ENCODE measurements around the gene RHEBL1. TPM values are rescaled to one million over a fixed set of nuclear protein-coding genes. Genes with fewer than 3 reads are reported as not detected.

The RHEBL1 gene
- total RNA-seq, 2 donors from 2014 or later: 12.7 to 19.7 TPM

GRCh38 chr12:49049566-49050224, 20.1 kb downstream of the RHEBL1 start:
- Mint-ChIP-seq H3K36me3 (peaks cover 25 to 29% of the 10 kb centered on the region in 2 donors), H3K27ac (no peak overlapping the region), H3K9me3 (no peaks in the 10 kb centered on the region)
- DNase-seq (ENCODE audit: low spot score in 2 of 2) (no peak), ATAC-seq (no peak)

- no peaks in the 10 kb centered on the region for H3K9me3 Mint-ChIP-seq
- no peak for ATAC-seq
- peaks cover 29 to 31% of the 10 kb centered on the region in 2 donors for H3K36me3 Mint-ChIP-seq
- no peak overlapping the region for H3K27ac Mint-ChIP-seq
- DNase-seq (ENCODE audit: low spot score in 2 of 2): no peak
These were observed 20.8 kb downstream of the RHEBL1 start for GRCh38 chr12:49048953-49049352.

- Mint-ChIP-seq H3K27ac (no peak overlapping the region), H3K36me3 (peaks cover 19 to 26% of the 10 kb centered on the region in 2 donors), H3K9me3 (no peaks in the 10 kb centered on the region)
- DNase-seq (ENCODE audit: low spot score in 2 of 2): no peak
- no peak for ATAC-seq
These were observed 23.5 kb downstream of the RHEBL1 start for GRCh38 chr12:49046129-49046895.

- ATAC-seq (no peak), DNase-seq (ENCODE audit: low spot score in 2 of 2) (no peak)
- no peaks in the 10 kb centered on the region for H3K9me3 Mint-ChIP-seq
- H3K36me3 Mint-ChIP-seq: peaks cover 12 to 26% of the 10 kb centered on the region in 2 donors
- H3K27ac Mint-ChIP-seq: peak overlapping the region; percentile 22 to 50
These were observed 25.1 kb downstream of the RHEBL1 start for GRCh38 chr12:49044660-49045059.

- H3K27ac Mint-ChIP-seq: peak overlapping the region in 1 of 2 donors; percentile 22
These were observed 25.9 kb downstream of the RHEBL1 start for GRCh38 chr12:49043856-49044258.

GRCh38 chr12:49043241-49043640, 26.5 kb downstream of the RHEBL1 start:
- no peak for ATAC-seq
- Mint-ChIP-seq H3K27ac (peak overlapping the region in 1 of 2 donors; percentile 22), H3K9me3 (no peaks in the 10 kb centered on the region), H3K36me3 (peaks cover 11 to 16% of the 10 kb centered on the region in 2 donors)
- DNase-seq (ENCODE audit: low spot score in 2 of 2): no peak

More at GRCh38 chr12:49043856-49044258, 25.9 kb downstream of the RHEBL1 start:
- DNase-seq (ENCODE audit: low spot score in 2 of 2): peak in 1 of 2 donors; percentile 90
- Mint-ChIP-seq H3K9me3 (no peaks in the 10 kb centered on the region), H3K36me3 (peaks cover 12 to 22% of the 10 kb centered on the region in 2 donors)
- peak; percentile 58 to 85 for ATAC-seq

- peaks cover 6 to 12% of the 10 kb centered on the region in 2 donors for H3K36me3 Mint-ChIP-seq
- no peak overlapping the region for H3K27ac Mint-ChIP-seq
- no peak for DNase-seq (ENCODE audit: low spot score in 2 of 2)
- ATAC-seq: no peak
- no peaks in the 10 kb centered on the region for H3K9me3 Mint-ChIP-seq
These were observed 27.8 kb downstream of the RHEBL1 start for GRCh38 chr12:49041881-49042484.

- no peak for ATAC-seq
- H3K9me3 Mint-ChIP-seq: no peaks in the 10 kb centered on the region
- H3K36me3 Mint-ChIP-seq: peaks cover 6 to 12% of the 10 kb centered on the region in 2 donors
- DNase-seq (ENCODE audit: low spot score in 2 of 2): no peak
- peak overlapping the region in 1 of 2 donors; percentile 44 for H3K27ac Mint-ChIP-seq
These were observed 28.5 kb downstream of the RHEBL1 start for GRCh38 chr12:49041036-49041880.

- Mint-ChIP-seq H3K27ac (peak overlapping the region in 1 of 2 donors; percentile 37), H3K9me3 (no peaks in the 10 kb centered on the region), H3K36me3 (peaks cover 6 to 12% of the 10 kb centered on the region in 2 donors)
- ATAC-seq (no peak), DNase-seq (ENCODE audit: low spot score in 2 of 2) (no peak)
These were observed 29.4 kb downstream of the RHEBL1 start for GRCh38 chr12:49040364-49040855.

GRCh38 chr12:49039421-49040363, 30.1 kb downstream of the RHEBL1 start:
- ATAC-seq: no peak
- H3K9me3 Mint-ChIP-seq: no peaks in the 10 kb centered on the region
- DNase-seq (ENCODE audit: low spot score in 2 of 2): no peak
- peak overlapping the region in 1 of 2 donors; percentile 37 for H3K27ac Mint-ChIP-seq
- peaks cover 4 to 10% of the 10 kb centered on the region in 2 donors for H3K36me3 Mint-ChIP-seq

GRCh38 chr12:49038291-49038955, 31.4 kb downstream of the RHEBL1 start:
- Mint-ChIP-seq H3K9me3 (no peaks in the 10 kb centered on the region), H3K36me3 (peaks cover 0 to under 1% of the 10 kb centered on the region in 2 donors), H3K27ac (no peak overlapping the region)
- no peak for DNase-seq (ENCODE audit: low spot score in 2 of 2)
- no peak for ATAC-seq

GRCh38 chr12:49037947-49038237, 31.9 kb downstream of the RHEBL1 start:
- DNase-seq (ENCODE audit: low spot score in 2 of 2) (no peak), ATAC-seq (no peak)
- Mint-ChIP-seq H3K9me3 (no peaks in the 10 kb centered on the region), H3K27ac (no peak overlapping the region), H3K36me3 (peaks cover 0 to under 1% of the 10 kb centered on the region in 2 donors)

GRCh38 chr12:49037111-49037946, 32.5 kb downstream of the RHEBL1 start:
- H3K27ac Mint-ChIP-seq: no peak overlapping the region
- ATAC-seq: no peak
- peaks cover 0 to 4% of the 10 kb centered on the region in 2 donors for H3K36me3 Mint-ChIP-seq
- DNase-seq (ENCODE audit: low spot score in 2 of 2): no peak
- no peaks in the 10 kb centered on the region for H3K9me3 Mint-ChIP-seq

- H3K9me3 Mint-ChIP-seq: no peaks in the 10 kb centered on the region
- no peak for DNase-seq (ENCODE audit: low spot score in 2 of 2)
- H3K27ac Mint-ChIP-seq: peak overlapping the region in 1 of 2 donors; percentile 3
- peaks cover 0 to 8% of the 10 kb centered on the region in 2 donors for H3K36me3 Mint-ChIP-seq
- no peak for ATAC-seq
These were observed 33.8 kb downstream of the RHEBL1 start for GRCh38 chr12:49036029-49036428.

Data from activated naive CD4-positive, alpha-beta T cell treated with anti-CD3 and anti-CD28 coated beads, Interleukin-2, amount 50 U/mL, for 72 hours (primary cell).